GM21529 (cell line): Measurements from ENCODE around the gene FHAD1.

Experiments
- ATAC-seq: cut with Tn5 transposase; IDR thresholded peaks from one replicate; pipeline ENCODE4 v1.9.1; 2021; ENCODE audit not compliant: unreplicated experiment

Gene FHAD1

GRCh38 chr1:15324869-15325335 lies 77.9 kb downstream of the FHAD1 start:
- no peak for ATAC-seq

DNA sequence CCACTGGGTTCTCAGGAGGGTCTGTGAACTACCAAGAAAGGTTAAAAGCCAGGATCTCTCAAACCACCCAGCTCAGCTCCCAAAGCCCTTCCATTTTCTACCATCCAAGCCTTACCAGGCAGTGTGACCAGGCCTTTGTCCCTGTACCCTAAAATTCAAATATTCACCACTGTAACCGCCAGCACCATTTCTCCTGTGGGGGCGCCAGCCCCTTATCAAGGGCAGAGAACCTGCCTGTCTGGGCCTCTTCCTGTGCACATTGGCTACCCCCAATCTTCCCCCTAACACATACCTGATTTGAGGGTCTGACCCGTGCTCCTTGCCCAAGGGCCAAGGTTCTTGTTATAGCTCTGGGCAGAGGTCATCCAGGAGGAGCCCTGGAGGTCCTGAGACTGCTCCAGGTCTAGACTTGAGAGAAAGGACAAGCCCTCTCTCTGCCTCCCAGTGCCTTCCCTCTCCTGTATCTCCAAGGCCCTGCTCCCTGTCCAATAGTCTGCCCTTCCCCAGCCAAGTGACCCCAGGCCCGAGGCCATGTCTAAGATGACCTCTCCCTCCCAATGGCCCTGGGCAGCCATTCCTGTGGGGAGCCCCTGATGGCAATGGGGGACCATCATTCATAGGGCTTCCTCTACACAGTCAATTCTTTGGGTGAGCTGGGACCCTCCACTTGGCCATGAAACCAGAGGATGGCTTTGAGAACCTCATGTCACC lies 78.5 kb downstream of the FHAD1 start:
- ATAC-seq: no peak

GRCh38 chr1:15326691-15327588 lies 79.9 kb downstream of the FHAD1 start:
- ATAC-seq: no peak

DNA sequence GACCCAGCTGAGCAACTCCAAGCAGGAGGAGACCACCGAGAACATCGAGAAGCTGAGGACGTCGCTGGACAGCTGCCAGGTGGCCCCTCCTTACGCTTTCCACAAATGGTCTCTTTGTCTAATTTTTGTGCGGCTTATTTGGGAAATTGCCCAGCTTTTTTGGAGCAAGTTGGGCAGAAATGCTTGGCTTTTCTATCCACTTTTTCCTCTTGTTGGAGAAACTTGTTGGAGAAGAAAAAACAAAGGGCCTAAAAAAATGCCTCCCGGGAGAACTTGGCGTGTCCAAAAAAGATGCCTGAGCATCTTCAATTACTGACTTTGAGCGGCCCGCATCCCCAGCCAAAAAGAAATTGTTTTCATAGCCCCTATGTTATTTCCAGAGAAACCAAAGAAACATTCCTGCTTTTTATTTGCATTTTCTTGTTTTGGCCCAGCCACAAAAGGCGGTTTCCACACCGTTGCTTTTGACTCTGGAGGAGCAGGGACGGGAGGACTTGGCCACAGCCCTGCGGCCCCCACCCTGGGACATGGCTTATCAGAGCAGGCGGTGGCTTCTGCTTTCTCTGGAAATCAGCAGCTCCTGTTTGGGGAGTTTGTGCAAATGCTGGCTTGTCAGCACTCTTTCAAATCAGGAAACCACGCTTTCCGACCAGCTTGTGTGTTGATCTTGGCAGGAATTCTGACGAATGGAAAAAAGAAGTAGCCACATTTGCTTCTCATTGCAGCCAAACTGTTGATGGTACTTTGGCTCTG lies 81.5 kb downstream of the FHAD1 start:
- ATAC-seq: no peak

DNA sequence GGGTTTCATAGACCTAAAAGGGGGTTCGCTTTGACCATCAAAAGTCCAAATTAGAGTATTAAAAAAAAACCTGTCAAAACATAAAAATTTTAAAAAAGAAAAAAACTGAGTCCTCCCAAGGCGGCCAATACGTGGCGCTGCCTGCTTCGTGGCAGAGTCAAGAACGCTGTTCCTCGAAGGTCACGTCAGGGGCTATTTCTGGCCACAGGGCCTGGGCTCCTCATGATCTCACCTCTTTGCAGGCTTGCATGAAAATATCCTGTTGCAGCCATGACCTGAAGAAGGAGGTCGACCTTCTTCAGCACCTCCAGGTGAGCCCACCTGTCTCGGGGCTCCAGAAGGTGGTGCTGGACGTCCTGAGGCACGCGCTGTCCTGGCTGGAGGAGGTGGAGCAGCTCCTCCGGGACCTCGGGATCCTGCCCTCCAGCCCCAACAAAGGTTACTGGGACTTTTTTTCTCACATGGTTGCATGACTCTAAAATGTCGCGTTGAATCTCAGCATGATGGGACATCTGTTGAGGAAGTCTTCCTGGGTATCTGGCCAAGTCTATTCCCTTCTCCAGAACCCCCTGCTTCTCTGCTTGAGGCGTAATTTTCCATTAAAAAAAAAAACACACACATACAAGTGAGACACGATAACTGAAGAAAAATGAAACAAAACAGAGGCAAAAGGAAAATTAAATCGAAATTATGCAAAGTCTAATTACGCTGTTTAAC lies 82.2 kb downstream of the FHAD1 start:
- ATAC-seq: no peak

DNA sequence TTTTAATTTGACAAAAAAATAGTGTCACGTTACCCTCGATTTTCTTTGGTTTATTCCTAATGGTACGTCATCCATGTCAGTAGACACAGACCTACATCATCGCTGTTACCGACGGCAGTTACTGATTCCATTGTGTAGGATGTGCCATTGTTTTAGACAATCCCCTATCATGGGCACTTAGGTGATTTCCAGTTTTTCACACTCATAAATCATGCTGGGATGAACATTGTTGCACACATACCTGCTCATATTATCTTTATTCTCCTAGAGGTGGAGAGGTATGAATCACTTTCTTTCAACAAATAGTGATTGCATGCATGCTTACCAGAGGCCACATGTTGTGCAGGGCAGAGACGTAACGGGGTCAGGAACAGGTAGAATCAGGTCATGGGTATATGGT lies 83.0 kb downstream of the FHAD1 start:
- no peak for ATAC-seq

- ATAC-seq: no peak
These were observed 84.2 kb downstream of the FHAD1 start for GRCh38 chr1:15331180-15331579.

- no peak for ATAC-seq
These were observed 84.7 kb downstream of the FHAD1 start for GRCh38 chr1:15331734-15332133.

DNA sequence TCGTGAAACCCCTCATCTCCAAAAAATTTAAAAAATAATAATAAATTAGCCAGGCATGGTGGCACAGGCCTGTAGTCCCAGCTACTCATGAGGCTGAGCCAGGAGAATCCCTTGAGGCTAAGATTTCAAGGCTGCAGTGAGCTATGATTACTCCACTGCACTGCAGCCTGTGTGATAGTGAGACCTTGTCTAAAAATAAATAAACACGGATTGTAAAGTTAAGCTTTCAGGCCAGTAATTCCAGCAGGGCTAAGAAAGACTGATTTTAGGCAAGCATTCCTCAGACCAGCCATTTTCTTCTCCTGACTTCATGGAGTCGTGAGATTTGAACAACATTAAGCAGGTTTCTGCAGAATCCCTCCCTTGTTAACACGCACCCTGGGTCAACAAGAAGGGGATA lies 85.5 kb downstream of the FHAD1 start:
- ATAC-seq: no peak

DNA sequence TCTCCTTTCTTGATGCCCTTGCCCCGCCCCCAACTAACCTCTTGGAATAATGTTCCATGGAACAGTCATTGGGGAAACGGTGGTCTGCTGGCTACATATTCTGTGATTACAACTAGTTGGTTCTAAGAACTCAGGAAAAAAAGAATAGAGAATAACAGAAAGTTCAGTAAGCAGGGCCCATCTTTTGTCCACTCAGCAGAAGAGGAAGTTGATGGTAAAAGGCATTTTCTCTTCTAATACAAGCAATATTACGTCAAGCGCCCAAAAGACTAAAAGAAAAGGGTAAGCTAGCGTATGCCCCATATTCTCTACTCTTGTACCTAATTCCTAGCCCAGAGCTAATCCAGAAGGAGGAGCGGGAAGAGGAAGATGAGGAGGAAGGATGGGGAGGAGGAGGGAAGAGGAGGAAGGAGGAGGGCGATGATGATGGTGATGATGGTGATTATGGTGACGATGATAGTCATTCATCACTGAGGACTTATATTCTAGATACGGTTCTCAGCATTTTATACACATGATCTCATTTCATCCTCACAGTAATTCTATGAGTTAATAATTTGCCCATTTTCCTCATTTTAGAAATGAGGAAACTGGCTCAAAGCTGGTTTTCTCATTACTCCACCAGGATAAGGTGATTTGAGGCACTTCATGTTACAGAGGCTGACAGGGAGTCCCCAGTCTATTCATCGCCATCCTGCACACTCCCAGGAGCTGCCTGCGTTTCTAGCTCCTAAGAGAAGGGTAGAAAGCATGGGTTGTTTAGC lies 86.1 kb downstream of the FHAD1 start:
- no peak for ATAC-seq

- no peak for ATAC-seq
These were observed 88.0 kb downstream of the FHAD1 start for GRCh38 chr1:15334995-15335394.

GRCh38 chr1:15336866-15337265 lies 89.8 kb downstream of the FHAD1 start:
- ATAC-seq: no peak

GRCh38 chr1:15337656-15338402 lies 90.8 kb downstream of the FHAD1 start:
- ATAC-seq: no peak

DNA sequence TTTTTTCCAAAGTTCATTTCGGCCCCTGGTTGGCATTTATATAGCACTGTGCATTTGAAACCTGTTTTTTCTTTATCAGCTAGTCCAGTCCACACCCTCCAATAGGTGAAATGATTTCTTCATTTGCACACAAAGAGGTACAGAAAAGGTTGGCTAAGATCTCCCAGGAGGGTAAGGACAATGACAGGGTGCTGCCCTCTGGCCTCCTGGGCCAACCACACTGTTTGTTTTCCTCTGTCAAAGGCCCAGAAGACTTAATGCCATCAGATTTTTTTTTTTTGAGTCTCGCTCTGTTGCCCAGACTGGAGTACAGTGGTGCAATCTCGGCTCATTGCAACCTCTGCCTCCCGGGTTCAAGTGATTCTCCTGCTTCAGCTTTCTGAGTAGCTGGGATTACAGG lies 92.5 kb downstream of the FHAD1 start:
- no peak for ATAC-seq

GRCh38 chr1:15341228-15341627 lies 94.2 kb downstream of the FHAD1 start:
- ATAC-seq: no peak

DNA sequence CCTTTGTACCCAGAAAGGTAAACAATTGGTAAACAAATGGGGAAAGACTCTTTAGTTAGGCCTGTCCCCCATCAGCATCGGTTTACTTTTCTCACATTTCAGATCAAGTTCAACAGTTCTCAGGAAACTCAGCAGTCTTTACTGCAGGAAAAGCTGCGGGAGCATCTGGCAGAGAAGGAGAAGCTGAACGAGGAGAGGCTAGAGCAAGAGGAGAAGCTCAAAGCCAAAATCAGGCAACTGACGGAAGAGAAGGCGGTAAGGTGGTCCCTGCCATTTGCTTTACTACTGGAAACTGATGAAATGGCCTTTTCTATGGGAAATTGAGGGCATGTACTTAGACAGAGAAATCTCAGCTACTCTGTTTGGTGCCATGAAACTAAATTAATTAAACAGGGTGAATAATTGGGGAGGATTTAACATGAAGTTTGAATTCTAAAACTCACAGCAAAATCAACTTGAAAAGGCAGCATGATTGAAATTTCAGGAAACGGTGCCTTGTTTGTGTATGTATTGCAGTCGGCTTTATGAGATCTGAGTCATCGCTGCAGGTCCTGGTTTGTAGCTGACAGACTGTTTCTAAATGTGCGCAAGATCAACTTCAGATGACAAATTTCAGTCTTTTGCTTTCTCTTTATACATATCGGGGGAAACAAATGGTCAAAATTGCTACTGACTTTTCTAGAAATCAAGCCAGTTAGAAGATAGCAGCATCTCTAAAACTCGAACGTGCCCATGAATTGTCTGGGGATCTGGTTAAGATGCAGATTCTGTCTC lies 94.8 kb downstream of the FHAD1 start:
- no peak for ATAC-seq

- ATAC-seq: no peak
These were observed 95.5 kb downstream of the FHAD1 start for GRCh38 chr1:15342408-15342967.

DNA sequence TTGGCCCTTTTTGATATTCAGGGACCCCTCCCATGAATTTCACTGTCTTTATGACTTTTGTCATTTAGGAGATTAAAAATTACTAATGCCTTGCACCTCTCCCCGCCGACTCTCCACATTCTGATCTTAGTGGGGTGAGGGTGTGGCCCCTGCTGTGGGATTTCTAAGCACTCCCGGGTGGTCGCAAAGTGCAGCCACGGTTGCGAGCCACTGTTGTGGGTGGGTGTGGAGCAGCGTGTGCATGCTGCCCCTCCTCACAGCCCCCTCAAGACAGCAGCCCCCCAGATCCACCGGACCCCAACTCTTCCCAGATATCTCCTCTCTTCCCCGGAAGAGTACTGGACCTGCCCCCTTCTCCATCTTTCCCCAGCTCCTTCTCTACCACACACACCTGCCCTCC lies 96.1 kb downstream of the FHAD1 start:
- no peak for ATAC-seq
